SJSA1 (cell line): ENCODE data around the gene CPA5. TPM values are rescaled to one million over a fixed set of nuclear protein-coding genes. Genes with fewer than 3 reads are reported as not detected.

Source experiments
- DNase-seq, 2 experiments: peaks; one replicate each; pipeline ENCODE4 v3.0.0-alpha.2; 2015 to 2020; ENCODE audit warnings: low spot score in 2 of 2, low read depth in 1 of 2
- H3K27ac ChIP-seq: fragments of 250-450 bp; sonication (Bioruptor Pico); 2 replicates; pipeline ENCODE4 v1.5.1; 2020; ENCODE audit warnings: mild to moderate bottlenecking, moderate library complexity
- H3K27me3 ChIP-seq: fragments of 250-450 bp; sonication (Bioruptor Pico); replicated peaks from 2 replicates; pipeline ENCODE4 v1.5.1; 2020; ENCODE audit warnings: mild to moderate bottlenecking, moderate library complexity
- H3K36me3 ChIP-seq: fragments of 250-450 bp; sonication (Bioruptor Pico); 2 replicates; pipeline ENCODE4 v1.5.1; 2020; ENCODE audit warnings: mild to moderate bottlenecking
- H3K4me1 ChIP-seq: fragments of 250-450 bp; sonication (Bioruptor Pico); replicated peaks from 2 replicates; pipeline ENCODE4 v1.6.1; 2021; ENCODE audit warnings: mild to moderate bottlenecking
- H3K4me3 ChIP-seq: fragments of 250-450 bp; sonication (Bioruptor Pico); 2 replicates; pipeline ENCODE4 v1.5.1; 2020; ENCODE audit warnings: mild to moderate bottlenecking
- H3K9me3 ChIP-seq: fragments of 250-450 bp; sonication (Bioruptor Pico); replicated peaks from 2 replicates; pipeline ENCODE4 v1.5.1; 2020; ENCODE audit warnings: mild to moderate bottlenecking
- total RNA-seq: library from RNA; depleted of rRNA; stranded (reverse); fragments of >200 nt; shearing (Covaris generic); gene quantifications from 2 replicates; pipeline ENCODE4 v1.2.3, GENCODE V29; 2014; rRNA removed

Gene CPA5, protein sequence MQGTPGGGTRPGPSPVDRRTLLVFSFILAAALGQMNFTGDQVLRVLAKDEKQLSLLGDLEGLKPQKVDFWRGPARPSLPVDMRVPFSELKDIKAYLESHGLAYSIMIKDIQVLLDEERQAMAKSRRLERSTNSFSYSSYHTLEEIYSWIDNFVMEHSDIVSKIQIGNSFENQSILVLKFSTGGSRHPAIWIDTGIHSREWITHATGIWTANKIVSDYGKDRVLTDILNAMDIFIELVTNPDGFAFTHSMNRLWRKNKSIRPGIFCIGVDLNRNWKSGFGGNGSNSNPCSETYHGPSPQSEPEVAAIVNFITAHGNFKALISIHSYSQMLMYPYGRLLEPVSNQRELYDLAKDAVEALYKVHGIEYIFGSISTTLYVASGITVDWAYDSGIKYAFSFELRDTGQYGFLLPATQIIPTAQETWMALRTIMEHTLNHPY
- total RNA-seq, result 0.87 TPM in 1 of 2 replicates, not detected in the other

DNA sequence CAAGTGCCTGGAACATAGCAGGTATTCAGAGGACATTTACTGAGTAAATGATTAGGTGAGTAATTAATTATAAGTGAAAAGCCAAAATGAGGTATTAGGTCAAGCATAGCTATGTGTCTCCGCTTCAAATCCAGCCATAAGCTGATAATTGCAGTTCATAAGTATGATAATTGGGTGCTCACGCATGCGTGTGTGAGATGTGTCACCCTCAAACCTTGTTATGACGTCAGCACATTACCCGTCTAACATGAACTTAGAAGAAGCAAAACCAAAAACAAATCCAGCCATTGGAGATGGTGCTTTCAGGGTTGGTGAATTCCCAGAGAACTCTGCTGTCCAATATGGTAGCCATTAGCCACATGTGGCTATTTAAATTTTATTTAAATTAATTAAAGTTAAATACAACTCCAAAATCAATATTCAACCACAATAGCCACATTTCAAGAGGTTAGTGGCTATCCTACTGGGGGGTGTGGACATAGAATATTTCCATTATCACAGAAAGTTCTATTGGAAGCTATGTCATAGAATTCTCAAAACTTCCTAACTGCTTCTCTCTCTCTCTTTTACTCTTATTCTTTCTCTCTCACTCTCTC lies at the start of gene CPA5:
Gene CPA5, plus strand, starts transcription at position 546 of the 596 bp plus-strand sequence. CDS start 1,670 bp downstream, outside the sequence.
- H3K4me3 ChIP-seq, result no peak within 1 kb of the TSS
- no peak for DNase-seq
- no peak within 1 kb of the TSS for H3K27ac ChIP-seq
- H3K27me3 ChIP-seq, result no peaks in the 10 kb centered on the region
- H3K4me1 ChIP-seq, result no peaks in the 10 kb centered on the region
- H3K36me3 ChIP-seq, result no peaks in the 10 kb centered on the region
- H3K9me3 ChIP-seq, result no peaks in the 10 kb centered on the region

DNA sequence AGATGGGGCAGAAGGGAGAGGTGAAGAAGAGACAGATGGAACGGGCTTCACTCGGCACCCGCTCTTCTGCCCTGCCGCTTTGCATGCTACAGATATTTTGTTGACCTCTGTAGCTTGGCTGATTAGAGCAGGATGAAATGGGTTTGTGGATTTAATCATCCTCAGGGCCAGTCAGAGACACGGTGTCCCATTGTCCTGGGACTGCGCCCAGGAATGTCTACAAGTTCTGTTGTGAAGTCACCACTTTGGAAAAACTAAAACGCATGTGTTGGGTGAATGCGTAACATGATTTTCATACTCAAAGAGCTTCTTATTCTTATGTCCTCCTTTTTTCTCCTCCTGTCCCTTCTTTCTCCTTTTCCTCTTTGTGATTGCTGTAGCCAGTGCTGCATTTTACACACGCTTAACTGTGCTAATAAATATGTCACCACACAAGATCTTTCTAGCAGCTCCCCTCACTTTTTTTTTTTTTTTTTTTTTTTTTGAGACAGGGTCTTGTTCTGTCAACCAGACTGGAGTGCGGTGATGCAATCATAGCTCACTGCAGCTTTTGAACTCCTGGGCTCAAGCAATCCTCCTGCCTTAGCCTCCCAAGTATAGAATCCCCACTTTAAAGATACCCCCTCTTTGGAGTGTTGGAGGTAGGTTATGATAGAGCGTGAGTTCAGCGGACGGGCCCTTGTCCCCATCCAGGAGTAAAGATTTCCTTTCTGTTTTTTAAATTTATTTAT lies 48.2 kb upstream of the CPA5 start:
- Histone ChIP-seq H3K27me3 (no peaks in the 10 kb centered on the region), H3K4me1 (peaks cover 23% of the 10 kb centered on the region), H3K9me3 (0 out of 2 replicates have a peak, but pooled peaks cover 2% of the 10 kb centered on the region), H3K27ac (no peak overlapping the region), H3K4me3 (no peak overlapping the region), H3K36me3 (peaks cover 10% of the 10 kb centered on the region; the same call in 1 of the 2 replicates)
- no peak for DNase-seq

GRCh38 chr7:130297628-130298543 lies 46.7 kb upstream of the CPA5 start:
- Histone ChIP-seq H3K9me3 (0 out of 2 replicates have a peak, but pooled peaks cover 2% of the 10 kb centered on the region), H3K27ac (no peak overlapping the region), H3K27me3 (no peaks in the 10 kb centered on the region), H3K4me1 (peaks cover 15% of the 10 kb centered on the region), H3K36me3 (peaks cover 13% of the 10 kb centered on the region; the same call in 1 of the 2 replicates), H3K4me3 (no peak overlapping the region)
- no peak for DNase-seq

DNA sequence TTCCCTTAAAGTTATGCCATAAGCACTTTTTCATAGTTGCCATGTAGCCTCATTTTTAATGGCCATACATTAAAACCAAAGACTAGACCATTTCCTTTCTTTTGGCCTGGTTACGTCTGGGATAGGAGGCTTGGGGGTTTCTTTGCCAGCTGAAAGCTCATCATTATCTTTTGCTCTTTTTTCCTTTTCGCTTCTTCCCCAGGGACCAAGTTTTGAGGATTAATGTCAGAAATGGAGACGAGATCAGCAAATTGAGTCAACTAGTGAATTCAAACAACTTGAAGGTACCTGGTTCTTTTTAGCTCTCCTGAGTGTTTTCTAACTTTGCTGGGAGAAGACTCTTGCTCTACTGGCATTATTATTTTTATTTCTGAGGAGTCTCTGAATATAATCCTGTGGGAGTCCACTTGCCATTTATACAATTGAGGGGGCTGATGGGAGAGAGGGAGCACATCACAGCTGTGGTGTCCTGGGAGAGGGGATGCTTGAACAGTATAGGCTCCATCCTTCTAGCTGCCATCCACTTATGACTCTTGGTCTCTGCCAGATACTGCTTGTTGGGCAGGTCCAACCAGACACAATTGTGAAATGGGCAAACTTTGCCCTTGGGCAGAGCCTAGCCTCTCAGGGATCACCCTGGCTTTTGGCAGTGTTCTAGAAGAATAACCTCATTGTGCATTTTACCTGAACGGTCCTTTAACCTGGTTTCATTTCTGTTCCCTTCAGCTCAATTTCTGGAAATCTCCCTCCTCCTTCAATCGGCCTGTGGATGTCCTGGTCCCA lies 45.9 kb upstream of the CPA5 start:
- H3K27me3 ChIP-seq, result no peaks in the 10 kb centered on the region
- peaks cover 9% of the 10 kb centered on the region for H3K4me1 ChIP-seq
- H3K36me3 ChIP-seq, result peaks cover 13% of the 10 kb centered on the region; the same call in 1 of the 2 replicates
- H3K27ac ChIP-seq, result no peak overlapping the region
- no peak overlapping the region for H3K4me3 ChIP-seq
- H3K9me3 ChIP-seq, result 0 out of 2 replicates have a peak, but pooled peaks cover 2% of the 10 kb centered on the region
- no peak for DNase-seq

DNA sequence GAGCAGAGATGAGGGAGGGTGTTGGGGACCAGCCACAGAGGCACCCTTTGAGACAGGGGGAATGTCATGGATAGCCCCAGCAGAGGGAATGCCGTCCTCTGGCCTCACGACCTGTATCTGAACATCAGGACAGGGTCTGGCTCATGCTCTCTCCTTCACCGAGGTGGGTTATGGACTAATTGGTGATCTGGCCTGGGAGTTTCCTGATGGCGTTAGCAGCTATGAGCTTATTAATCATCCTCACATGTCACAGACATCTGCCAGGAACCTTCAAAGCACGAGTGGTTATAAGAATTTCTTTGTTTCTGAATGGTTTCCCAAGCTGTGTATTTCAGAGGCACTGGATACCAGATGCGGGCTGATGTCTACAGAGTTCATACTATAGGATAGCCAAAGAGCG lies 44.8 kb upstream of the CPA5 start:
- no peaks in the 10 kb centered on the region for H3K9me3 ChIP-seq
- H3K4me3 ChIP-seq, result no peak overlapping the region
- peaks cover 16% of the 10 kb centered on the region for H3K36me3 ChIP-seq
- no peaks in the 10 kb centered on the region for H3K27me3 ChIP-seq
- peaks cover 7% of the 10 kb centered on the region for H3K4me1 ChIP-seq
- no peak overlapping the region for H3K27ac ChIP-seq
- no peak for DNase-seq

- Histone ChIP-seq H3K4me1 (peaks cover 7% of the 10 kb centered on the region), H3K9me3 (no peaks in the 10 kb centered on the region), H3K36me3 (peaks cover 17% of the 10 kb centered on the region), H3K4me3 (no peak overlapping the region), H3K27me3 (no peaks in the 10 kb centered on the region), H3K27ac (no peak overlapping the region)
- DNase-seq, result no peak
Measured at GRCh38 chr7:130301501-130302020, 43.1 kb upstream of the CPA5 start.

DNA sequence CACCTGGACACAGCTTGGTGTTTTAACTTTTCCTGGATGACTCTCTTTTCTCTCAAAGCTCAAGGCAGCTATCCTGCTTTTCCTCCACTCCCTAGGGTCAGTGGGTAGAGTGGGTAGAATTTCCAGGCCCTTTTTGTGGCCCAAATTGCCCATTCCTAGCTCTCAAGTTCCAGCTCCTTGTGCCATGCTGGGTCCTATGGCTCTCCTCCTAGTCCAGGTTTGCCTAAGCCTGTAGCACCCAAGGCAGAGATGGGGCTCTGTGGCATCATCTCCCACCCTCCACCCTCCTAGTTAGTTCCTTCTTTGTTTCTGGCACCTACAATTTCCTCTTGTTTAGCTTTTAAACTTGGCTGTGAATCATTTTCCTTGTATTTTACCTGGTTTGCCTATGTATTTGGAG lies 42.0 kb upstream of the CPA5 start:
- Histone ChIP-seq H3K27me3 (no peaks in the 10 kb centered on the region), H3K27ac (no peak overlapping the region), H3K36me3 (peaks cover 17% of the 10 kb centered on the region), H3K4me3 (no peak overlapping the region), H3K9me3 (no peaks in the 10 kb centered on the region), H3K4me1 (peaks cover 7% of the 10 kb centered on the region)
- DNase-seq, result no peak

DNA sequence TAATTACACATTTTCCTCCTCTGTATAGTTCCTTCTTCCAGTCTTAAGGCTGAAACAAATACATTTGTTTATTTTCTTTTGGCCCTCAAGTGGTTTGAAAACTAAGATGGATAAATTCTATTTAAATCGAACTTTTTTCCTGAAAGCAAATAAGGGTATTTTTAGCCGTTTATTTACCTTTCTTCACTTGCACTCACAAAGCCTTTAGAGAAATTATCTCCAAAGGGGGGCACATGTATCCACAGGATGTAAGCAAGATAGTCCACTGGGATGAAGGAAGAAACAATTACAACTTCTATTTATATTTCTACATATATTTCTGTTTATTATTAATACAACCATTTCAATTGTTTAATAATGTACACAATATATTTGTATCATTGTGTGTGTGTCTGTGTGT lies 41.5 kb upstream of the CPA5 start:
- DNase-seq, result no peak
- H3K9me3 ChIP-seq, result no peaks in the 10 kb centered on the region
- H3K36me3 ChIP-seq, result peaks cover 17% of the 10 kb centered on the region
- H3K27ac ChIP-seq, result no peak overlapping the region
- no peak overlapping the region for H3K4me3 ChIP-seq
- peaks cover 7% of the 10 kb centered on the region for H3K4me1 ChIP-seq
- H3K27me3 ChIP-seq, result no peaks in the 10 kb centered on the region

GRCh38 chr7:130303551-130303950 lies 41.1 kb upstream of the CPA5 start:
- no peaks in the 10 kb centered on the region for H3K27me3 ChIP-seq
- H3K4me1 ChIP-seq, result peaks cover 7% of the 10 kb centered on the region
- DNase-seq, result no peak
- no peak overlapping the region for H3K4me3 ChIP-seq
- H3K9me3 ChIP-seq, result no peaks in the 10 kb centered on the region
- H3K36me3 ChIP-seq, result peaks cover 17% of the 10 kb centered on the region
- no peak overlapping the region for H3K27ac ChIP-seq

DNA sequence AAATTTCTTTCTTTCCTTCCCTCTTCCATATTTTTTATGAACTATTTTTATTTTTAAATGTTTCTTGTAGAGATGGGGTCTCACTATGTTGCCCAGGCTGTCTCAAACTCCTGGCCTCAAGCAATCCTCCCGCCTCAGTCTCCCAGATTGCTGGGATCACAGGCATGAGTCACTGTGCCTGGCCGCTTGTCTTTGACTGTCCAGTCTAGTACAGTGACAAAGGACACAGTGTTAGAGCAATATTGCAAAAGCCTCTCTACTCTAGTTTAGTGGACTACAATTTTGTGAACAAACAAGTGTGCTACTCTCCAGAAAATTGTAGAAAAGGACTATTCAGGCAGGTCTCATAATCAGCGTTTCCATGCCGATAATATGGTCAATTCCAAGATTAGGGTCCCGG lies 40.6 kb upstream of the CPA5 start:
- no peak overlapping the region for H3K27ac ChIP-seq
- H3K4me3 ChIP-seq, result no peak overlapping the region
- H3K4me1 ChIP-seq, result peaks cover 7% of the 10 kb centered on the region
- no peak for DNase-seq
- peaks cover 17% of the 10 kb centered on the region for H3K36me3 ChIP-seq
- no peaks in the 10 kb centered on the region for H3K9me3 ChIP-seq
- H3K27me3 ChIP-seq, result no peaks in the 10 kb centered on the region

- peaks cover 14% of the 10 kb centered on the region for H3K36me3 ChIP-seq
- no peak overlapping the region for H3K4me3 ChIP-seq
- no peak for DNase-seq
- H3K27ac ChIP-seq, result no peak overlapping the region
- H3K9me3 ChIP-seq, result no peaks in the 10 kb centered on the region
- H3K4me1 ChIP-seq, result peaks cover 7% of the 10 kb centered on the region
- H3K27me3 ChIP-seq, result no peaks in the 10 kb centered on the region
Measured at GRCh38 chr7:130304878-130305277, 39.7 kb upstream of the CPA5 start.

DNA sequence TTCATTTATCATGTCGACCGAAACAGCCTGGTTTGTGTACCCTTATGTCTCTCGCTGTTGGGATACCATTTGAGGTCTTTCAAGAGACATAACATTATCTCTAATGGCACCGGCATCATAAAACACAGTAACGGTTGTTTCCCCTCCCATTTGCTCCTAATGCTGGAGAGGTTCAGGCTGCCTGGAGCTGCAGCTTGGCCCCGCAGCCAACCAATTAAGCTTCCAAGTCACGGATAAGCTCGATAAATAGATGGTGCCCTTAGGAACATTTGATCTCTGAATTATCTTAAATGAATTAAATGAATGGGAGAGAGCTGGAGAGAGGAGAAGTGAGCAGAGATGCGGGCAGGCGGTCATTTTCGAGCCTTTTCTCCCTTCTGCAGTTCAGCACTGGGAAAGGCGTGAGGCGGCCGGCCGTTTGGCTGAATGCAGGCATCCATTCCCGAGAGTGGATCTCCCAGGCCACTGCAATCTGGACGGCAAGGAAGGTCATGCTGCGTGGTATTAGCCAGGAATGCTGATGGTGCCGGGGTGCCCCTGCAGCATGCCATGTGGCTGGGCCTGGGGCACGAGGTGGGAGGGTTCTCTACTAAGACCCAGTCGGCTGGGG lies 39.1 kb upstream of the CPA5 start:
- Histone ChIP-seq H3K4me3 (no peak overlapping the region), H3K36me3 (peaks cover 14% of the 10 kb centered on the region), H3K27me3 (no peaks in the 10 kb centered on the region)

More for the DNA sequence above, 39.1 kb upstream of the CPA5 start:
- DNase-seq, result no peak
- H3K27ac ChIP-seq, result no peak overlapping the region
- peaks cover 7% of the 10 kb centered on the region for H3K4me1 ChIP-seq
- H3K9me3 ChIP-seq, result no peaks in the 10 kb centered on the region
